HG03558 (cell line): ENCODE measurements around the gene RAB6B.

ENCODE experiments used
- ATAC-seq: cut with Tn5 transposase; IDR thresholded peaks from one replicate; pipeline ENCODE4 v1.9.1; 2021; ENCODE audit warnings: moderate number of reproducible peaks; ENCODE audit not compliant: unreplicated experiment; ENCODE audit errors: extremely low read depth

Gene RAB6B

DNA sequence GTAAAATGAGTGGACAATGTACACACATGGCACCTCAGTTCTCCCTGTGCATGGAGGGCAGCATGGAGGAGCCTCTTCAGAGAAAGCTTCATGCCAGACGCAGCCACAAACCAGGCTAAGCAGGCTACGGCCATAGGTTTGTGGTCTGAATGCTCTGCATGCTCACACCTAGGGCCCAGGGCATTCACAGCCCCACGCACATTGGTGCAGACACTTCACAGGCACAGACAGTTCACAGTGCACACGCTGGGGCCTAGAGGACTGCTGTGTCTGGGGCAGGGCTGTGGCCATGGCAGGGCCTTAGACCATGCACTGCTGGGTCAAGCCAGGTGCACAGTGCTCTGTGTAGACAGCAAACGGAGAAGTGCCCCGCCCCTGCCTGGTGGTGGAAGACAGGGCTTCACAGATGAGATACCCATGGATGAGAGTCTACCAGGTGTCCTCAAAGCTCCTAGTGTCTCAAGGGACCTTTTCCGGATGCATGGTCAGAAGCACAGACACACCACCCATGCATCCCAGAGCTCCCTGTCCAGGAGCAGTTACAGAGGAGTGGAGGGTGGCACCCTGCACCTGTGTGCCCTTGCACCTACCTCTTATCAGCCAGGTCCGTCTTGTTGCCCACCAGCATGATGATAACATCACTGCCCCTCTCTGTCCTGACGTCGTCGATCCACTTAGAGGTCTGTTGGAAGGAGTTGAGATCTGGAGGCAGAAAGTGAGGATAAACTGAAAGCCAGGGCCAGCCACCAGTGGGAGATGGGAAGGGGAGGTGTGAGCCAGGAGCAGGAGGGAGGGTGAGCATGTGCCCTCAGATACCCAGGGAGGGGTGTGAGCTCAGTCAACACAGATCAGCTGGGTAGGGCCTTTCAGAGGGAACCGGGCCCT, 56.5 kb downstream of the RAB6B start:
- no peak for ATAC-seq

DNA sequence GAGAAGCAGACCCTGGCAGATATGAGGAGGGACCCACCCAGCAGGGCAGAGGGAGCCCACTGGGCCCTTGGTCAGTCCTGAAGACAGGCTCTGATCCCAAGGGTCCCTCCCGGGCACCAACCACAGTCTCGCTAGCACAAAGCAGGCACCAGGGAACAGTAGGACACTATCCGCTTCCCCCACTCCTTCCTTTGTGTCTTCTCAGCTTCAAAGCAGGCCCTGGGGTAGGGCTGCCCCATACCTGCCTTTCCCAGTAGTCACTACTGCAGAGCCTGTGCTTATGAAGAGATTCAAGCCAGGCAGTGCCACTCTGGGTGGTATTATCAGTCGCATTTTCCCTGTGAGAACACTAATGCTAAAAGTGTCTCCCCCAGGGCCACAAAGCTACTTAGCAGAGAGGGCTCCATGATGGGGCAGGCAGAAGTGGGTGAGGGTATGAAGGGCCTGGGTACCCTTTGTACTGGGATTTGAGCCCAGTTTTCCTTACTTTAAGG, 57.3 kb downstream of the RAB6B start:
- no peak for ATAC-seq

DNA sequence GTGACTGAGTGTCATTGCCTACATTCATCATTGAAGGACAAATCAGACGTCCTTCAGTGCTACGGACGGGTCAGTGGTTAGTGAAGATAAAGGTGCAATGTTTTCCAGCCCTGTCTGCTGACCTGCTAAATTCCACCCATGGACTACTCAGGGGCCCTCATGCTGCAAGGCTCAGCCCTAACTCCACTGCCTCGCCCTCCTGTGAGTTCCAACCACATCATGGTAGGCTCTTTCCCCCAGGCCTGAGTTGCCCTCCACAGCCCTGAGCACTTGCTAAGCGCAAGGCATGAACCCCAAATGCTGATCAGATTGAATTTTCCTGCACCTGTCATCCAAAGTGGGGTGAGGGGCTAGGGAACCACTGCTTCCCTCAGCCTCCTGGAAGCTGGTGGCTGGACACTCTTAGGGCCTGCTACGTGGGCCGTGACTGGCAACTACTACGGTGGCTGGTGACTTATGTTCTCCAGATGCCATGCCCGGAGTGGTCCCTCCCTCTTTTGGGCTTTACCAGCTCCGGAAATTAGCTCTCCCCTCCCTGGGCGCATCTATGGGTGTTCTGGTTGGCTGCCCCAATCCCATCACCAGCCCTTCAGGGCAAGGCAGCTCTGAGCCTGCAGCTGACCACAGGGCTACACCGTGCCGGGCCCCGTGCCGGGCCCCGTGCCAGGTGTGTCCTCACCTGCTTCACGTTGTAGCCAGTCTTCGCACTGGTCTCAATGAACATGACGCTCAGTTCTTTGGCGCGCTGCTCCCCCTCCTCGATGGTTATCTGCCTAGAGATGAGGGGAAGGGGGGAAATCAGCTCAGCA, 58.0 kb downstream of the RAB6B start:
- no peak for ATAC-seq

DNA sequence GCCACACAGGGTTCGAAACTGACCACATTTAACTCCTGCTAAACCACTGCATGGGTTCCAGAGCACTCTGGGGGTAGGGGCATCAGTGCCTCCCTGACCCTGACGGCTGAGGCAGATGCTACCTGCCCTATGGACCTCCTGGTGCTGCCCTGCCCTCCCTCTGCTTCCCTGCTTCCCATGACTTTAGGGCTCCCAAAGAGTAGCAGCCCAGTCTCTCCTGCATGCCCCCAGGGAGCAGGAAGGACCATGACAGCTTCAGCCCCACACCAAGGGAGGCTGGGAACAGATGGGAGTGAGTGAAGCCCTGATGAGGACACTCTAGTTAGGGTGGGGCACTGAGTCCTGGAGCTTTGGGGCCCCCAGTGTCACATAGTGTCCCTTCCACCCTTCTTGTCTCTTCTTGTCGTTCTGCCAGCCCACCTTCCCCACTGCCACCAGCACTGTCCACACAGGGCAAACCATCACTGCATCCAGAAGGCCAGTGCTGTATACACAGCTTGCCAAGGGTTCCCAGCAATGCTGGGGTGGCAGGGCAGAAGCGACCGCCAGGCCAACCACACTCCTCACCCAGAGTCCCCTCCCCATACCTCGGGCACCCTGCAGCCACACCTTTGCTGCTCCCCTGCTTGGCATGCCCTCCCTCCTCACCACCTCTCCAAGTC, 59.1 kb downstream of the RAB6B start:
- ATAC-seq = no peak

DNA sequence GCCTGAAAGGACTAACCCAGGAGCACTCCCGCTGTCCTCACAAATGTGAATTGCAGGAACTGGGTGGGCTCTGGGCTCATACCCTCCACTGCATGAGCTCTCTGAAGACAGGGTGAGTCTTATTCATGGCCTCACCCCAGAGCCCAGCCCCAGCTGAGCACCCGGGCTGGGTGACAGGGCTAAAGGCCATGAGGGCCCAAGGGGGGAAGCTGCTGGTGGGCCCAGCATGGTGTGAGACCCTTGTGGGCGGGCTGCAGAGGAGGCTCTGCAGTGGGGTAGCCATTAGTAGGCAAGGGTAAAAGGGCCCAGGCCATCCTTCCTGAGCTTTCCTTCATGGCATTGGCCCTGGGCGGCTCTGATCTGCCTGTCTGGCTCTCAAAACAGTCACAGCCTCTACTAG, 59.7 kb downstream of the RAB6B start:
- no peak for ATAC-seq

DNA sequence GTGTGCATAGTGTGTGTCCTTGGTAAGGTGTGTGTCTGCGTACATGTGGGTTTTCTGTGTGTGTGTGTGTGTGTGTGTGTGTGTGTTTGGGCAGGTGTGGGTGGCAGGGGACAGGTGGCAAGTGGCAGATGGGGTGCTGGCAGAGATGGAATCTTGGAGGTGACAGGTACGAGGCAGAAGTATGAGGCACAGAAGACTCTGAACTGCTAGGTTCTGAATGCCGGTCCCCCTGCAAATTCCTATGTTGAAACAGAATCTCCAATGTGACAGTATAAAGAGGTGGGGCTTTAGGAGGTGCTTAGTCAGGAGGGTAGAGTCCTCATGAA, 60.3 kb downstream of the RAB6B start:
- no peak for ATAC-seq

DNA sequence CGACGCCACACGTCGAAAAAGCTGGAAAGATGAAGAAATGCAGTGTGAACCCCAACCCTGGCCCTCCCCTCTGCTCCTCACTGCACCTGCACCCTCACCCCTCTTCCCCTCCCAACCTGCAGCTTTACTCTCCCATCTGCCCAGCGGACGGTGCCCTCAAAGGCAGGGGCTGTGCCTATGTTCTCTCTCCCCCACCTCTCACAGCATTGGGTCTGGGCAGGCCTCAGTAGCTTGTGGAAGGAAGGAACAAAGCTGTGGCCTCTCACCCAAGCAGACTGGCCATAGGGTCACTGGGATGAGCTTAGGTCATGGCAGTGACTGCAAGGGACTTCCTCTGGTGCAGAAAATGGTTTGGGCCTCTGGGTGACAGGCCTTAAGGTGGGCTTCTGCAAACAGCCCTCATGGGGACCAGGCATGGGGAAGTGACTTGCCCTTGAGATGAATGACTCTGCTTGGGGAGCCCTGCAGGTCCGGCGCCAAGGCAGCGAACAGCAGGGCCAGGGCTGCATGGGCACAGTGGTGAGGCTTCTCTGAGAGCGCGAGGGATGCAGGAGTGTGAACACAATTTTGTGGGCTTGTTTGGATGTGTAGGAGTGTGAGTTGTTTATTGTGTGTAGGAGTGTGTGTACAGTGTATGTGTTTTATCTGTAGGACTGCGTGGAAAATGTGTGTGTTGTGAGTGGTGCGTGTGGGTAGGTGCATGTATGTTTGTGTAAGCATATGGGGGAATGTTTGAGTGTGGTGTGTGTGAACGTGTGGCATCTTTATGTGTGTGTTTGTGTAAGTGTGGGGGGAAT, 60.9 kb downstream of the RAB6B start:
- no peak for ATAC-seq

DNA sequence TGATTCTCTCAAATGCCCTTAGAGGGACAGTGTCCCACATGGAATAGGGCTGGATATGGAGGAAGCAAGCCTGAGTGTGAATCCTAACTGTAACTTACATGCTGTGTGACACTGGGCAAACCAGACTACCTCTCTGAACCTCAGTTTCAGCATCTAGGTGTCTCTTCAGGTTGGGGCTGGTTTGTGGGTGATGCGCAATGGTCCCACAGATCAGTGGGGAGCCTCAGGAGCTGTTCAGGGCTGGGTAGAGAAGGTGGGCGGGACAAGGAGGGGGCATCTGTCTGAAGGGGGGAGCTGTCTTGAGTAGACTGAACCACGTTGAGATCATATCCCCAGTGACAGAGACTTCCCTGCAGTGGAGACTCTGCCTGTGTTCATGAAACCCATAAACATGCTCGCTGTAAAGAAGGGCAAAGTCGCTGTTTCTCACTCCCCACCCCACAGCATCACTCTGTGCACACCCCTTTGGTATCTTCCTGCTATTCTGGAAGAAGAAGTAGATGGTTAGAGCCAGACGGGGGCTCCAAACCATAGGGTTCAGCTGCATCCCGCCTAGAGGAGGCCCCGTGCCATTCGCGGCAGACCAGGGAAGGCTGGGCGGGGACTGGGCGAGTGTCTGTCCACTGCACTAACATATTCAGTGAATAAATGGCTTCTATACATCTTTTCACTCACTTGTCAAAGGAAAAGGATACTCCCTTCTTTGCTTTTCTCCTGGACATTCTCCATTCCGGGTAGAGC, 61.6 kb downstream of the RAB6B start:
- no peak for ATAC-seq

DNA sequence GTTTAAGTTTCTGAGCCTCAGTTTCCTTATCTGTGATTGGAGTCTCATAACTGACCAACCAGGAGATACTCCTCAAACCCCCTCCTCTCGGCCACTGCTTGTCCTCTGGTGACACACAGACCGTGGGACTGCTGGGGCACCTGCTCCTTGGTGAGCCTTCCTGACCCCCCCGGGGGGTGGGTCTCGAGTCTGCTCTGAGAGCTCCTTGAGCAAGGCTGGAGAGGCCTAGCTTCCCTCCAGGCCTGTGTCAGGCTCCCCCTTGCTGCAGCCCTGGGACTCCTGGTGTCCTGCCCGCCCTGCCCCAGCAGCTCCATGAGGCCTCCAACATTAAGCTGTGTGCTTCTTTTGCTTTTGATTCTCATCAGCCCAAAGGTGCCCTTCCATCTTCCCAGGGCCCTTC, 62.4 kb downstream of the RAB6B start:
- no peak for ATAC-seq

DNA sequence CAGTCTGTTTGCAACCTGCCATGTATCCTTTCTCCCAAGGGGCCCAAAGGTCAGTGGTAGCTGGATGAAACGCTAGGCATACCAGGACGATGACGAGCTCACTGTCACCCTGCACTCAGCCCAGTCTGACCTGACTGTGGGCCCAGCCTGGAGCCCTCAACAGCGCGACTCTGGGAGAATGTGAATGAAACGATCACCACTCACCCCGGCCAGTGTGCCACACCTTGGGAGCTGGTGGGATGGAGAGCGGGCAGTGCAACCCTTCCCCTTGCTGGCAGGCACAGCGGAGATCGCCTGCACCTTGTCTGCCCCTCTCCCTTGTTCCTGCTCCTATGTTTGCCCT, 62.9 kb downstream of the RAB6B start:
- no peak for ATAC-seq

DNA sequence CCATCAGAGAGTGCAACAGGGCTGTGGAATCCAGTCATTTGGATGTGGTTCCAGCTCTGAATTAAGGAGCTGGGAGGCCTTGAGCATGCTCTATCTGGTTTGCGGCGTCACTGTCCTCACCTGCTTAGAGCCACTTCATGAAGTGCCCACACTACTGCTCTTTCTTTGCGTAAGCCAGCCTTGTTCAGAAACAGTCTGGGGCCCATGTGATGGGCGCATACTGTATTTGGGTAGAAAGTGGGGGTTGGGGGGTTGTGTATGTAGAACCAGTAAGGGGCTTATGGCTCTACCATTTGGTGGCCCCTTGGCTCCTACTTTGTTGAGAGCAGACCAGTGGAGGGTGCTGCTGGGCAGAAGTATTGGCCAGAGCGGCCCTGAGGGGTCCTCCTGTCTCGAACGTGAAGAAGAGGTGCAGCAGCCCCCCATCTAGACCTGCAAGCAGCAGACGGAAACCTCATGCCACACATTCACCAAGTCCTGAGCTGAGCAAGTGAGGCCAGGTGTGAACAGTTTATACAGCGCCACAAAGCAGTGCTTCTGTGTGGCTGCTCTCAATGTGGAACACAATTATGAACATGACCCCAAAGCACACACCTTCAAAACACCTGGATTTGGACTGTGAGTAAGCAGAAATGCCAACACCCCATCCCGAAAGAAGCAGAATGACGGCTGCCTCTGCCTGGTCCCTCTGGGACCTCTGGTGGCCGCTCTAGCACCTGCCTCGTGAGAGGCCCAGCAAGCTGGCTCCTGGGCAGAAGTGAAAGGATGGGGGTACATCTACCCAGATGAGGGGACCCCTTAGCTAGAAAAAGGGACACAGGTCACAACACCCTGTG, 63.5 kb downstream of the RAB6B start:
- ATAC-seq = no peak

DNA sequence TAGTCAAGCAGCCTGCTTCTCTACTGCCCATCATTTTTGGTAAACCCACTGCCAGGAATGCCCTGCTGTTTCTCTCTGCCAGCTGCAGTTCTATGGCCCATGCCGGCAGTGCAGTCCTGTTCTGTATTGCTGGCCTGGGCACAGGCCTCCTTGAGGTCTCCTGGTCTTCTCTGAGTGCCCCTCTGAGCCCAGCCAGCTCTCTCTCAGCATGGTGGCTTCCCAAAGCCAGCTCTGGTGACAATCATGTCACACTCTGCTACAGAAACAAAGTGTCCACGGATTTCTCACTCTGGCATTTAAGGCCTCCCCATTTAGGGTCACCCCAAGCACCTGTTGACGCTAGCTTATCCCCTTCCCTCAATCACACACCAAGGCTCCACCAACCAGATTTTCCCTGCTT, 65.6 kb downstream of the RAB6B start:
- no peak for ATAC-seq

DNA sequence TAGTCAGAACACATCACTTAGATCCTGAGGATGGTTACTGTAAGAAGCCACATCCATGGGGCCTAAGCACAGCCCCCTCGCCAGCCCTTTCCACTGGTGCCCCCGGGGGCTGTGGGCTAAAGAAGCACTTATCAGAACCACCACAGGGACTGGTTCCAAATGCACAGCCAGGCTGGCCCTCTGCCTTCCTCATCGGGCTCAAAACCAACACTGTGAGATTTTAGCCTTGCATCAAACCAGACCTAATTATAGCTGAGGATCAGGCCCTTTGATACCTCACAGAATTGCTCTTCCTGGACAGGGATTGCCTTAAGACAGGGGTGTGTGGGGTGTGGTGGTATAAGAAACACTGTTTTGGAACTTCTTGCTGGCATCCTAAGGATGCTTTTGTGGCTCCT, 66.4 kb downstream of the RAB6B start:
- no peak for ATAC-seq

DNA sequence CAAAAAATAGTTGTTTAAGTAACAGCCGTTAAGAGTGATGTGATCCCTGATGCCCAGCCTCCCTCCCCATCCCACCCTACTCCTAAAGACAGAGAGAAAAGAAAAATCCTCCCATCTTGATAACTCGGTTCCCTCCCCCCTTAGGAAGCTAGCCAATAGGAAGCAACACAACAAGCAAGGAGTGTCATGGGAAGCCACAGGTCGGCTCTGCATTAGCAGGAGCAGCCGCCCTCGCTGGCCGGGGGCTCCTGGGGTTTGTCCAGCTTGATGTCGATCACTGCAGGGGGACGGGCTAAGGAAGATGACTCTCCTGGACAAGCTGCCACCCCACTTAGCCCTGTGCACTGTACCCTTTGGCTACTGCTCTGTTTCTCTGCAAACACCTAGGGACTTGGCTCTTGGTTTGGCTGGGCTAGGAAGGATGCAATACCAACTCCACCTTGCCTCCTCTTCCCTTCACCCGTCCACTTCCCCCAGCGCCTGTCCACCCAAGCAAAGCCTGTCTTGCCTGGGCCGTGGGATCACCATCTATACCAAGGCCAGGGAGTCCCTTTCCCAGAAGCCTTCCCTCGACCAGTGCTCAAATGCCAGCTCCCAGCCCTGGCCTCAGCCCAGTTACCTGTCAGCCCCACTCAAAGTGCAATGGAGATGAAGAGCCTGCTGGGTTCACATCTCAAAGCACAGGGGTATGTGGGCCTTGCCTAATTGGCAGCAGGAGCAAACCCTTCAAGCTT, 66.9 kb downstream of the RAB6B start:
- ATAC-seq = no peak

DNA sequence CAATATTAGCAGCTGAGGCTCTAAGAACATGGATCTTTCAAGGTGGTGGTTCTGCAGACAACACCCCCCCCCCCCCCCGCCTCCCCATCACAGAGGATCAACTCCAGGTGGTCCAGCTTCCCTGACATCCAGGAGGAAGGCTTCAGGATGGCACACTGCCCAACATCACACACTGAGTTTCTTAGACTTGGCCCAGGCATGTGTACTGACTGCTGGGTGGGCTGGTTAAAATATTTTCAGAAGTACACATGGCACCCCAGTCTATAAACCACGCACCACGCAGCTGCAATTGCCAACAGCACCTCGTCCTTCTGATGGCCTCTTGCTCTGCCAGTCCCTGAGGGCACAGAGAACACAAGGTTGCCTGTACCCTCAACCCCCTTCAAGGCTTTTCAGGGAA, 68.0 kb downstream of the RAB6B start:
- no peak for ATAC-seq

DNA sequence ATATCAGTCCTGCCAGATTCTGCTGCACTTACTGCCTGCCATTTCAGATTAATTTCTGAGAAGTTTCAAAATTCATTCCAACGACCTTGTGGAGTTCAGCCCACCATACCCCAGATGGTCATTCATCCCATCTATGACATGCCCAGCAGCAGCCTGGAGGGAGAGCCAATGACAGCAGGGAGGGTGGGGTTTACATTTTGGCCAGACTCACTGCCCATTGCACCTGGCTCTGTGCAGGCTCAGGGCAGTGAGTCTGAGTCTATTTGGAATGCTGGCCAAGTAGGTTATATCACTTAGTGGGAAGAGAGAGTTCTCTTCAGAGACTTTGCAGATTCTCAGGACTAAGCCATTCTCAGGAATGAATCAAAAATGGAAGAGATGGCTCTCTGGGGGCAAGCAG, 68.5 kb downstream of the RAB6B start:
- no peak for ATAC-seq

DNA sequence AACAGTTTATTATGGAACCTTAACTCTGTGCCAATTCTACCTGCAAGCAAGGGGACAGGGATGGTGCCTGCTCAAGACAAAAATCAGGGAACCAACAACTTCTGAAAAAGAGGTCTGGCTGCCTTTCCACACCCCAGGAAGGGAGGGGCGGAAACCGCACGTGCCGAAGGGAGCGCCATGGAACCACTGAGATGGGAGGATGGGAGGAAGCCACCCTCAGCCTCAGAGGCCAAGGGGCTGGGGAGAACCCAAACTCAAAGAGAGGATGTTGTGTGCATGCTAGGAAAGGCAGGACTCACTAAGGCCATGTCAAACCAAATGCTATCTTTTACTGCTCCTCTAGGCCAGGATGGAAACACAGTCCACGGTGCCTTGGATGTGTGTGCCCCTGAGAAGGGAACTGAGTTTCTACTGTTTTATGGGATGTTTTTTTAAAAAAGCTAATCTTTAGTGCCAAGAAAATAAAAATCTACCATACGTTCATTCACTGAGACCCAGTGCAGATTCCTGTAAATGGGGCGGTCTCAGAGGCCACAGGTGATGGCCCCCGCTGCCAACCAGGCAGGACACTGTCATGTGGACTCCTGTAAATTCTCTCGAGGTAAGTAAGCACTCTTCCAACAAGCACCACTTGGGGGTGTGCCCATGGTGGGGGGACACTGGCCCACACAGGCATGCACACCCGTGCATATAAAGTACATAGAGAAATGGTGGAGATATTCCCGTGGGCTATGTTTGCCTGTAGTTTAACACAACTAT, 69.5 kb downstream of the RAB6B start:
- ATAC-seq = no peak
